Neuronal stem cell (in vitro differentiated cells): ENCODE data around the gene KIF16B.

Source experiments
- DNase-seq: peaks from one replicate; pipeline ENCODE4 v3.0.0-alpha.2; 2013; ENCODE audit warnings: low spot score
- H2AFZ ChIP-seq: one replicate; pipeline ENCODE4 v1.6.1; 2013; ENCODE audit warnings: mild to moderate bottlenecking, low read length, inconsistent platforms
- H2AK5ac ChIP-seq: 2 replicates; pipeline ENCODE4 v1.6.1; 2013; ENCODE audit warnings: low read depth, mild to moderate bottlenecking, inconsistent platforms, low read length, moderate library complexity, mixed read lengths
- H2BK120ac ChIP-seq: 2 replicates; pipeline ENCODE4 v1.6.1; 2013; ENCODE audit warnings: low read depth, mild to moderate bottlenecking, inconsistent platforms, low read length, moderate library complexity, mixed read lengths
- H2BK12ac ChIP-seq: one replicate; pipeline ENCODE4 v1.6.1; 2013; ENCODE audit warnings: low read length, inconsistent platforms
- H2BK15ac ChIP-seq: 2 replicates; pipeline ENCODE4 v1.6.1; 2013; ENCODE audit warnings: mild to moderate bottlenecking, low read length, inconsistent platforms, mixed read lengths
- H2BK5ac ChIP-seq: one replicate; pipeline ENCODE4 v1.6.1; 2013; ENCODE audit warnings: inconsistent platforms, mild to moderate bottlenecking, low read length, moderate library complexity
- H3K14ac ChIP-seq: one replicate; pipeline ENCODE4 v1.6.1; 2013; ENCODE audit warnings: low read length, inconsistent platforms
- H3K18ac ChIP-seq: 2 replicates; pipeline ENCODE4 v1.6.1; 2013; ENCODE audit warnings: low read length, inconsistent platforms
- H3K23ac ChIP-seq: 2 replicates; pipeline ENCODE4 v1.6.1; 2013; ENCODE audit warnings: low read depth, mild to moderate bottlenecking, mixed read lengths, low read length, inconsistent platforms; ENCODE audit not compliant: poor library complexity
- H3K27ac ChIP-seq: replicated peaks from 3 replicates; pipeline ENCODE4 v1.5.1; 2013; ENCODE audit warnings: low read length, inconsistent platforms
- H3K27me3 ChIP-seq, 3 experiments: 2 replicates each; pipeline ENCODE4 v1.6.1; 2013; ENCODE audit warnings: low read length in 3 of 3, mild to moderate bottlenecking in 2 of 3, inconsistent platforms in 1 of 3, low read depth in 1 of 3, mixed read lengths in 1 of 3, moderate library complexity in 1 of 3; ENCODE audit not compliant: control insufficient read depth in 3 of 3, insufficient read depth in 3 of 3
- H3K36me3 ChIP-seq, 2 donors: replicated peaks in 1 of 2; 2 replicates each; pipeline ENCODE4 v1.6.1; 2013; ENCODE audit warnings: low read length in 2 of 2; ENCODE audit not compliant: control insufficient read depth in 2 of 2, insufficient read depth in 2 of 2
- H3K4ac ChIP-seq: 2 replicates; pipeline ENCODE4 v1.6.1; 2013; ENCODE audit warnings: inconsistent platforms, mild to moderate bottlenecking, low read length, moderate library complexity
- H3K4me1 ChIP-seq, 2 donors: 1 replicate in 1 of 2; 2 replicates in 1 of 2; pipeline ENCODE4 v1.6.1; 2013; ENCODE audit warnings: low read length in 2 of 2, low read depth in 1 of 2; ENCODE audit not compliant: control insufficient read depth in 2 of 2, insufficient read depth in 1 of 2
- H3K4me2 ChIP-seq: one replicate; pipeline ENCODE4 v1.6.1; 2013; ENCODE audit warnings: mild to moderate bottlenecking, low read length, inconsistent platforms; ENCODE audit not compliant: insufficient read depth, poor library complexity, severe bottlenecking
- H3K4me3 ChIP-seq, 2 donors: 2 replicates each; pipeline ENCODE4 v1.5.1; 2013; ENCODE audit warnings: low read length in 2 of 2, mild to moderate bottlenecking in 2 of 2, inconsistent platforms in 1 of 2, moderate library complexity in 1 of 2
- H3K79me1 ChIP-seq: one replicate; pipeline ENCODE4 v1.6.1; 2013; ENCODE audit warnings: low read depth, mild to moderate bottlenecking, inconsistent platforms, low read length, moderate library complexity
- H3K9ac ChIP-seq: one replicate; pipeline ENCODE4 v1.6.1; 2013; ENCODE audit warnings: mild to moderate bottlenecking, low read depth, low read length, inconsistent platforms; ENCODE audit not compliant: poor library complexity
- H3K9me3 ChIP-seq, 2 donors: replicated peaks in 1 of 2; 2 replicates each; pipeline versions ENCODE3 to v1.6.1; 2013; ENCODE audit warnings: low read length in 2 of 2, mild to moderate bottlenecking in 2 of 2, inconsistent platforms in 1 of 2, low read depth in 1 of 2, mixed read lengths in 1 of 2, moderate library complexity in 1 of 2; ENCODE audit not compliant: control insufficient read depth in 2 of 2, insufficient read depth in 1 of 2
- H4K8ac ChIP-seq: one replicate; pipeline ENCODE4 v1.6.1; 2013; ENCODE audit warnings: low read depth, mild to moderate bottlenecking, inconsistent platforms, low read length, moderate library complexity
- H4K91ac ChIP-seq: one replicate; pipeline ENCODE4 v1.6.1; 2013; ENCODE audit warnings: low read length, low read depth, mild to moderate bottlenecking, inconsistent platforms; ENCODE audit not compliant: poor library complexity
- WGBS, 2 donors: extraction: QIAGEN DNeasy Blood & Tissue Kit; methylation state at CpG; one replicate each; pipeline ENCODE4 v1.1.7; 2013; ENCODE audit warnings: missing lambda C conversion rate in 2 of 2, mixed read lengths in 1 of 2; ENCODE audit not compliant: insufficient read length in 2 of 2, insufficient replicate concordance in 1 of 2; ENCODE audit errors: extremely low coverage in 2 of 2; 5-methylcytosine and 5-hydroxymethylcytosine counted together

The KIF16B gene

GRCh38 chr20:16608277-16608650, 35.0 kb upstream of the KIF16B start:
- Histone ChIP-seq H3K23ac (no peak overlapping the region), H3K9ac (no peak overlapping the region), H3K79me1 (no peaks in the 10 kb centered on the region), H2BK120ac (no peak overlapping the region), H2AFZ (peak overlapping the region; percentile 30), H2BK5ac (no peak overlapping the region), H3K36me3 (no peaks in the 10 kb centered on the region), H4K8ac (no peak overlapping the region), H3K4me3 (no peak overlapping the region), H3K4ac (no peak overlapping the region), H2BK15ac (no peak overlapping the region), H2BK12ac (no peak overlapping the region), H2AK5ac (no peak overlapping the region), H3K9me3 (peaks cover 0 to 2% of the 10 kb centered on the region in 2 donors), H3K4me2 (no peak overlapping the region), H3K18ac (no peak overlapping the region), H3K27me3 (no peaks in the 10 kb centered on the region), H3K14ac (no peak overlapping the region), H3K27ac (no peak overlapping the region), H4K91ac (no peak overlapping the region), H3K4me1 (no peaks in the 10 kb centered on the region)
- no peak for DNase-seq
- no CpG with 5 or more reads among the region's 2 CpGs for WGBS, 2 donors

DNA sequence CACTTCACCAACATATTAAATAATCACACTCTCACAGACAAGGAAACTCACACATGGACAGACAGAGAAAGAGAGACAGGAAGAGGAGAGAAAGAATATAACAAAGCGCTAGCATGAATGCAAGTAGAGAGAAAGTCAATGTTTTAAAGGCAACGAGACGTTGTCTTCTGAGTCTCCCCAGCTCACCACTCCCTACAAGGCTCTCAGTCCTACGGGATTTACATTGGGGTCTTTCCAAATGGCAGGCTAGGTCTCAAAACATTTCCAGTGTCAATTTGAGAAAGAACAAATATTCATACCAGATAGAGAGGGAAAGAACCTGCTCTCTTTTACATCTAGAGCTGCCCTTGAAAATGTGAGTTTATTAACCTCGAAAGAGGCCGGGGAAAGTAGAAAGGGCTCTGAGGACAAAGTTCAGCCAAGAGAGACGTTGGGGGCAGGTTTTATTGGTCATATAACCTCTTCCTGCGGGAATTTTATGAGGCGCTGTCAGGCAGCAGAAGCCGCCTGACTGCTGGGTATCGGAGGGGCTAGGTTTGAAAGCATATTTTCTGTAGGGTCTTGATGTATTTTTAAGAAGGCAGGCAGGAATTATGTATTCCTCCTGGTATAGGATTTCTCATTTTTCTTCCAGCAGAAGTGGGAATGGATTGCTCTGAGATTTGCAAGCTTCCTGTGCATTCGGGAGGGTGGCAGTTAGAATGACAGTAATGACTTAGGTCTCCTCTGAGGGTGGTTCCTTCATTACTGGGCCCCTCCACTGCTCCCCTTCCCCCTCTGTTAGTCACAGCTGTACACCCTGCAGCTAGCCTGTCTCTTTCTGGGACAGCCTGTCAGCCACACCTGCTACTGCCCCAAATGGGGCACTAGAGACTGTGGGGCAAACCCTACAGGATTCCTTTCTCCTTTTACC, 34.4 kb upstream of the KIF16B start:
- Histone ChIP-seq H3K4ac (no peak overlapping the region), H2BK15ac (no peak overlapping the region), H2BK5ac (no peak overlapping the region), H3K36me3 (no peaks in the 10 kb centered on the region), H3K14ac (no peak overlapping the region), H3K4me2 (no peak overlapping the region), H3K4me1 (no peaks in the 10 kb centered on the region), H3K27me3 (no peaks in the 10 kb centered on the region), H2BK12ac (no peak overlapping the region), H3K23ac (no peak overlapping the region), H4K91ac (no peak overlapping the region), H2AFZ (peak overlapping the region; percentile 17), H2BK120ac (no peak overlapping the region), H3K79me1 (no peaks in the 10 kb centered on the region), H3K4me3 (no peak overlapping the region), H3K27ac (no peak overlapping the region), H3K9me3 (peaks cover 0 to 2% of the 10 kb centered on the region in 2 donors), H3K18ac (peak overlapping the region; percentile 48), H4K8ac (no peak overlapping the region), H3K9ac (no peak overlapping the region), H2AK5ac (no peak overlapping the region)
- WGBS, 2 donors: no CpG with 5 or more reads among the region's 12 CpGs
- no peak for DNase-seq

DNA sequence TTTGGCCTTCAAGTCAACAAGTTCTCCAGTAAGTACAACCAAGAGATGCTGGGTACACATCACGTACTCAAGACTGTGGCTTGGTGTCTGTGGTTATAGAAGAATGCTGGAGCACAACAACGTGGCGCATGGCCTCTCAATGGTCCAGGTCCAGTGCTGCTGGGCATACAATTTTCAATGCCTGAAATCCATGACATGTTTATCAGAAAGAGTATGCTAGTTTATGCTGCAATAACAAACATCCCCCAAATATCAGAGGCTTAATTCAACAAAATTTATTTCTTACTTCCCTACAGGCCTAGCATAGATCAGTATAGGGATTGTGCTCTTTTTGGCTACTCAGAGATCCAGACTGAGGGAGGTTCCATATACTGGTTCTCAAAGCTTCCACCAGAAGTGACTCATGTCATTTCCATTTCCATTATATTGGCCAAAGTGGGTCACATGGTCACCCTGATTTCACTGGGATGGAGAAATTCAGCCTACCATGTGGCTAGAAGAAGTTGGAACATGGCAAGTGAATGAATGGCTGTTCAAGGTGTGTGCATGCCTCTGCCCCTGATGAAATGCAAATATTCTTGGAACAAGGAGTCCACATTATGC, 33.3 kb upstream of the KIF16B start:
- H4K91ac ChIP-seq: no peak overlapping the region
- no peak overlapping the region for H3K9ac ChIP-seq
- no peak overlapping the region for H4K8ac ChIP-seq
- H3K79me1 ChIP-seq: no peaks in the 10 kb centered on the region
- no peak overlapping the region for H3K27ac ChIP-seq
- no peak overlapping the region for H2BK120ac ChIP-seq
- no peak overlapping the region for H3K14ac ChIP-seq
- H3K4me2 ChIP-seq: no peak overlapping the region
- no peak overlapping the region for H2BK15ac ChIP-seq
- no peak overlapping the region for H3K18ac ChIP-seq
- no CpG with 5 or more reads among the region's 3 CpGs for WGBS, 2 donors
- H3K36me3 ChIP-seq: no peaks in the 10 kb centered on the region
- no peak overlapping the region for H3K4ac ChIP-seq
- H3K4me3 ChIP-seq: no peak overlapping the region
- H3K23ac ChIP-seq: no peak overlapping the region
- no peak for DNase-seq
- H3K27me3 ChIP-seq: peaks cover 0 to 2% (median 0%) of the 10 kb centered on the region in 3 experiments
- no peak overlapping the region for H2BK5ac ChIP-seq
- H2AFZ ChIP-seq: no peak overlapping the region
- peaks cover 0 to 2% of the 10 kb centered on the region in 2 donors for H3K9me3 ChIP-seq
- no peak overlapping the region for H2BK12ac ChIP-seq
- H2AK5ac ChIP-seq: no peak overlapping the region
- no peaks in the 10 kb centered on the region for H3K4me1 ChIP-seq

GRCh38 chr20:16601047-16601446, 27.8 kb upstream of the KIF16B start:
- Histone ChIP-seq H3K4me2 (no peak overlapping the region), H3K79me1 (no peaks in the 10 kb centered on the region), H2AFZ (no peak overlapping the region), H3K4ac (no peak overlapping the region), H3K4me3 (no peak overlapping the region), H2BK5ac (no peak overlapping the region), H2BK120ac (no peak overlapping the region), H4K91ac (no peak overlapping the region), H3K9ac (no peak overlapping the region), H3K36me3 (no peaks in the 10 kb centered on the region), H2BK12ac (no peak overlapping the region), H3K4me1 (no peaks in the 10 kb centered on the region), H4K8ac (no peak overlapping the region), H3K27ac (no peak overlapping the region), H3K18ac (no peak overlapping the region), H3K27me3 (peaks cover 0 to 4% (median 0%) of the 10 kb centered on the region in 3 experiments), H2BK15ac (no peak overlapping the region), H3K9me3 (no peaks in the 10 kb centered on the region), H2AK5ac (no peak overlapping the region), H3K23ac (no peak overlapping the region), H3K14ac (no peak overlapping the region)
- no peak for DNase-seq
- WGBS, 2 donors: no CpG with 5 or more reads among the region's 2 CpGs
